CD4-positive, CD25-positive, alpha-beta regulatory T cell (primary cell): ENCODE data around the gene INTS15. TPM values are rescaled to one million over a fixed set of nuclear protein-coding genes. Genes with fewer than 3 reads are reported as not detected.
A peak's percentile ranks its signal among the peaks of the same experiment; 100 is the strongest.

Experiments used
- ATAC-seq, 2 donors: fragments of 150-1000 bp; cut with Tn5 transposase; one replicate each; pipeline ENCODE4 v1.10.0; 2021; ENCODE audit warnings: low read depth in 2 of 2, moderate number of reproducible peaks in 2 of 2, moderate library complexity in 1 of 2
- DNase-seq, 3 donors: peaks; one replicate each; pipeline versions ENCODE4 v3.0.0 to v3.0.0-alpha.2; 2012 to 2022; ENCODE audit warnings: mixed read lengths in 1 of 3
- H3K27ac ChIP-seq: one replicate; pipeline ENCODE4 v1.7.0; 2013; ENCODE audit warnings: mild to moderate bottlenecking, low read length; ENCODE audit not compliant: insufficient read depth, poor library complexity, severe bottlenecking
- H3K27me3 ChIP-seq: one replicate; pipeline ENCODE4 v1.7.0; 2013; ENCODE audit warnings: low read length; ENCODE audit not compliant: control insufficient read depth, insufficient read depth
- H3K36me3 ChIP-seq: one replicate; pipeline ENCODE4 v1.7.0; 2013; ENCODE audit warnings: mild to moderate bottlenecking, low read length, moderate library complexity; ENCODE audit not compliant: control insufficient read depth, insufficient read depth
- H3K4me1 ChIP-seq: 2 replicates; pipeline ENCODE4 v1.7.0; 2013; ENCODE audit warnings: mild to moderate bottlenecking, low read length; ENCODE audit not compliant: insufficient read depth, control insufficient read depth, poor library complexity, severe bottlenecking
- H3K4me3 ChIP-seq: one replicate; pipeline ENCODE4 v1.7.0; 2013; ENCODE audit warnings: low read depth, mild to moderate bottlenecking, low read length, moderate library complexity
- H3K9me3 ChIP-seq, 2 experiments: 1 replicate in 1 of 2; 2 replicates in 1 of 2; pipeline ENCODE4 v1.7.0; 2013; ENCODE audit warnings: low read length in 2 of 2, mild to moderate bottlenecking in 1 of 2, moderate library complexity in 1 of 2; ENCODE audit not compliant: control insufficient read depth in 2 of 2
- H3K27ac Mint-ChIP-seq, 3 donors: one replicate each; pipeline ENCODE4 v1.8.0; 2020 to 2022; ENCODE audit warnings: mild to moderate bottlenecking in 3 of 3, mixed read lengths in 3 of 3, moderate library complexity in 2 of 3
- H3K27me3 Mint-ChIP-seq: one replicate; pipeline ENCODE4 v1.8.0; 2022; ENCODE audit warnings: mild to moderate bottlenecking, mixed read lengths
- H3K36me3 Mint-ChIP-seq: one replicate; pipeline ENCODE4 v1.8.0; 2020; ENCODE audit warnings: mixed read lengths
- H3K4me1 Mint-ChIP-seq, 4 donors: one replicate each; pipeline ENCODE4 v1.8.0; 2020 to 2022; ENCODE audit warnings: mixed read lengths in 4 of 4, mild to moderate bottlenecking in 1 of 4
- H3K4me3 Mint-ChIP-seq, 4 donors: one replicate each; pipeline ENCODE4 v1.8.0; 2020 to 2022; ENCODE audit warnings: mild to moderate bottlenecking in 4 of 4, mixed read lengths in 4 of 4, moderate library complexity in 3 of 4
- H3K9me3 Mint-ChIP-seq, 7 donors: one replicate each; pipeline ENCODE4 v1.8.0; 2020 to 2022; ENCODE audit warnings: mixed read lengths in 7 of 7, mild to moderate bottlenecking in 3 of 7, moderate library complexity in 2 of 7
- polyA plus RNA-seq, 4 donors: library from polyadenylated mRNA; unstranded; fragments of 300-500 nt; fragmentation: Illumina TruSeq; gene quantifications; one replicate each; pipeline ENCODE4 v1.2.3, GENCODE V29; 2021
- total RNA-seq: library from RNA; stranded (reverse); gene quantifications from one replicate; pipeline ENCODE4 v1.2.3, GENCODE V29; 2022

Gene INTS15
- total and polyA plus RNA-seq, 5 donors from 2014 or later: 28.3 to 50.1 (median 32.6) TPM

- Mint-ChIP-seq H3K4me1 (peaks cover 9 to 30% (median 15%) of the 10 kb centered on the region in 4 donors), H3K9me3 (peaks cover 0 to 3% (median 0%) of the 10 kb centered on the region in 7 donors), H3K4me3 (peak overlapping the region; percentile 52 to 69 (median 60)), H3K27ac (no peak overlapping the region), H3K27me3 (peaks cover 47% of the 10 kb centered on the region), H3K36me3 (no peaks in the 10 kb centered on the region)
- peaks cover 3% of the 10 kb centered on the region for H3K27me3 ChIP-seq
- H3K36me3 ChIP-seq: no peaks in the 10 kb centered on the region
- H3K4me3 ChIP-seq: no peak overlapping the region
- DNase-seq: no peak
- no peaks in the 10 kb centered on the region for H3K9me3 ChIP-seq
- ATAC-seq: no peak
- H3K4me1 ChIP-seq: peaks cover 16% of the 10 kb centered on the region
- H3K27ac ChIP-seq: no peak overlapping the region
These were observed 26.1 kb downstream of the INTS15 start for GRCh38 chr7:6615723-6616555.

- H3K27me3 ChIP-seq: peaks cover 3% of the 10 kb centered on the region
These were observed 27.2 kb downstream of the INTS15 start for GRCh38 chr7:6616854-6617643.

DNA sequence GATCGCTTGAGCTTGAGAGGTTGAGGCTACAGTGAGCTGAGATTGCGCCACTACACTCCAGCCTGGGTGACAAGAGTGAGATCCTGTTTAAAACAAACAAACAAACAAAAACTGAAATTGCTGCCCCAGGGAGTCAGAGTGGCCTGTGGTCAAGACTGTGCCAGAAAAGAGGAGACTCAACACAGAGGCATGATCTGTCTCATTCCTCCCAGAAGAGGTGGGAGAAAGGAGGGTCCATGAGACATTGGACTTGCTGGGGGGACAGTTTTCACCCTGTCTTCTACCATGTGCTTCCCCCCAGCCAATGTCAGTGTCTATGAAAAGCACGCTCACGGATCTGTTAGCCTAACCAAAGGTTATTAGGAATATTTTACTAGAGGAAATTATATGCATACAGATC lies 28.8 kb downstream of the INTS15 start:
- Mint-ChIP-seq H3K9me3 (peaks cover 0 to 3% (median 0%) of the 10 kb centered on the region in 7 donors), H3K27me3 (peaks cover 36% of the 10 kb centered on the region), H3K27ac (peak overlapping the region in 1 of 3 donors; percentile 48), H3K4me3 (peak overlapping the region in 3 of 4 donors; percentile 22 to 44 (median 33)), H3K36me3 (peaks cover 7% of the 10 kb centered on the region), H3K4me1 (peaks cover 14 to 46% (median 20%) of the 10 kb centered on the region in 4 donors)
- Histone ChIP-seq H3K9me3 (no peaks in the 10 kb centered on the region), H3K27me3 (peaks cover 3% of the 10 kb centered on the region), H3K4me1 (peaks cover 24% of the 10 kb centered on the region), H3K27ac (no peak overlapping the region), H3K4me3 (no peak overlapping the region), H3K36me3 (no peaks in the 10 kb centered on the region)
- ATAC-seq: no peak
- DNase-seq: no peak

More at GRCh38 chr7:6616854-6617643, 27.2 kb downstream of the INTS15 start:
- H3K4me1 Mint-ChIP-seq: peaks cover 14 to 39% (median 20%) of the 10 kb centered on the region in 4 donors
- H3K27me3 Mint-ChIP-seq: peaks cover 47% of the 10 kb centered on the region
- Histone ChIP-seq H3K36me3 (no peaks in the 10 kb centered on the region), H3K27ac (no peak overlapping the region), H3K9me3 (no peaks in the 10 kb centered on the region), H3K4me1 (peaks cover 19% of the 10 kb centered on the region), H3K4me3 (no peak overlapping the region)
- H3K4me3 Mint-ChIP-seq: peak overlapping the region in 3 of 4 donors; percentile 52 to 74 (median 70)
- peaks cover 0 to 3% (median 0%) of the 10 kb centered on the region in 7 donors for H3K9me3 Mint-ChIP-seq
- peak overlapping the region in 2 of 3 donors; percentile 52 to 65 for H3K27ac Mint-ChIP-seq
- H3K36me3 Mint-ChIP-seq: peaks cover 7% of the 10 kb centered on the region
- ATAC-seq: no peak
- no peak for DNase-seq

DNA sequence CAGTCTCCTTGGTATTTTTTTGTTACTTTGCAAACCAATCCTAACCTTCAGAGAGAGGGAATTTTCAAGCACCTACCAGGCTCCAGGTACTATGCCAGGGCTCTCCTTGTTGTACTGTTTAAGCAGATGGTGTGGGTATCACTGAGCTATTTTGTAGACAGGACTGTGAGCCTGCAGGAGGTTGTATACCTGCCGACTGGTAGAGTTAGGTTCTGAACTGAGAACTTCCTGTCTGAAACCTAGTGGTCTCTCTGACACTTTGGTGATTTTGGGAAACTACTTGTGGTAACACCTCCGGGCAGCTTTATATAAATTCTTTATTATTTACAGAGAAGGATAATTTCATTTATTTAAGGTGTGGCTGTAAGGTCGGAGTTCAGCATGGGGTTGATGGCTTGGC lies 30.1 kb downstream of the INTS15 start:
- H3K4me3 Mint-ChIP-seq: peak overlapping the region; percentile 16 to 77 (median 60)
- H3K4me1 Mint-ChIP-seq: peaks cover 14 to 50% (median 25%) of the 10 kb centered on the region in 4 donors
- H3K4me1 ChIP-seq: peaks cover 28% of the 10 kb centered on the region

GRCh38 chr7:6621195-6622133 lies 31.6 kb downstream of the INTS15 start:
- Histone ChIP-seq H3K27ac (no peak overlapping the region), H3K4me3 (peak overlapping the region; percentile 54), H3K4me1 (peaks cover 21% of the 10 kb centered on the region), H3K9me3 (no peaks in the 10 kb centered on the region), H3K36me3 (no peaks in the 10 kb centered on the region), H3K27me3 (no peaks in the 10 kb centered on the region)
- no peaks in the 10 kb centered on the region for H3K9me3 Mint-ChIP-seq
- peak overlapping the region; percentile 76 to 79 (median 77) for H3K4me3 Mint-ChIP-seq
- peaks cover 14 to 56% (median 25%) of the 10 kb centered on the region in 4 donors for H3K4me1 Mint-ChIP-seq
- DNase-seq (peak in 1 of 3 donors; percentile 35), ATAC-seq (peak in 1 of 2 donors; percentile 20)
- H3K36me3 Mint-ChIP-seq: peaks cover 7% of the 10 kb centered on the region
- peak overlapping the region; percentile 26 to 54 (median 38) for H3K27ac Mint-ChIP-seq
- peaks cover 24% of the 10 kb centered on the region for H3K27me3 Mint-ChIP-seq

More for the DNA sequence above, 30.1 kb downstream of the INTS15 start:
- Mint-ChIP-seq H3K36me3 (peaks cover 7% of the 10 kb centered on the region), H3K9me3 (no peaks in the 10 kb centered on the region), H3K27me3 (peaks cover 24% of the 10 kb centered on the region), H3K27ac (peak overlapping the region; percentile 80 to 94 (median 84))
- H3K36me3 ChIP-seq: no peaks in the 10 kb centered on the region
- H3K4me3 ChIP-seq: no peak overlapping the region
- H3K27me3 ChIP-seq: no peaks in the 10 kb centered on the region
- DNase-seq (peak in 1 of 3 donors; percentile 41), ATAC-seq (no peak)
- no peaks in the 10 kb centered on the region for H3K9me3 ChIP-seq
- no peak overlapping the region for H3K27ac ChIP-seq

DNA sequence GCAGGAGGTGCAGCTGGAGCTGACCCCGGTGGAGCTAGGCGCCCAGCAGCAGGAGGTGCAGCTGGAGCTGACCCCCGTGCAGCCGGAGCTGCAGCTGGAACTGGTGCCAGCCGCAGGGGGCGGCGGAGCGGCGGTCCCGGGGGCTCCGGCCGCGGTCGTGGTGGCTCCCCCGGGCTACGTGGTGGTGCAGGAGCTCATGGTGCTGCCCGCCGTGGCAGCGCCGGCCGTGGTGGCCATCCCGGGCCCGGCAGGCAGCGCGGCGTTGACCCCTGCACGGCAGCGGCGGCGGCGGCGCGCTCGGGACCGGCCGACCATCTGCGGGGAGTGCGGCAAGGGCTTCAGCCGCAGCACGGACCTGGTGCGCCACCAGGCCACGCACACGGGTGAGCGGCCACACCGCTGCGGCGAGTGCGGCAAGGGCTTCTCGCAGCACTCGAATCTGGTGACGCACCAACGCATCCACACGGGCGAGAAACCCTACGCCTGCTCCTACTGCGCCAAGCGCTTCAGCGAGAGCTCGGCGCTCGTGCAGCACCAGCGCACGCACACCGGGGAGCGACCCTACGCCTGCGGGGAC lies 32.4 kb downstream of the INTS15 start:
- no peak overlapping the region for H3K27ac Mint-ChIP-seq
- H3K27ac ChIP-seq: no peak overlapping the region
- DNase-seq: no peak
- no peaks in the 10 kb centered on the region for H3K36me3 ChIP-seq
- H3K4me3 Mint-ChIP-seq: no peak overlapping the region
- H3K27me3 ChIP-seq: no peaks in the 10 kb centered on the region
- H3K4me1 ChIP-seq: peaks cover 21% of the 10 kb centered on the region
- H3K4me3 ChIP-seq: no peak overlapping the region
- H3K9me3 Mint-ChIP-seq: no peaks in the 10 kb centered on the region
- peaks cover 18% of the 10 kb centered on the region for H3K27me3 Mint-ChIP-seq
- H3K9me3 ChIP-seq: no peaks in the 10 kb centered on the region
- peaks cover 7% of the 10 kb centered on the region for H3K36me3 Mint-ChIP-seq
- ATAC-seq: no peak
- peaks cover 14 to 55% (median 25%) of the 10 kb centered on the region in 4 donors for H3K4me1 Mint-ChIP-seq
